NCI-H524 (cell line): ENCODE measurements around the gene MIX23.

ENCODE experiments used
- DNase-seq, 2 experiments: peaks; one replicate each; lab custom pipeline; 2025; lab: John Stamatoyannopoulos, UW

The MIX23 gene

DNA sequence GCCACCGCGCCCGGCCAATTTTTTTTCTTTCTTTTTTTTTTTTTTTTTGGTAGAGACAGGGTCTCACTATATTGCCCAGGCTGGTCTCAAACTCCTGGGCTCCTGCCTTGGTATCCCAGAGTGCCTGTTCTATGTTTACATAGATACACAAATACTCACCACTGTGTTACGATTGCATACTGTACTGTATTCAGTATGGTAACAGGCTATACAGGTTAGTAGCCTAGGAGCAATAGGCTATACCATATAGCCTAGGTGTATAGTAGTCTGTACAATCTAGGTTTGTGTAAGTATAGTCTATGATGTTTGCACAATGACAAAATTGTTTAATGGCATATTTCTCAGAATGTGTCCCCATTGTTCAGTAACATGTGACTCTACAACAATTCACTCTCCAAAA lies 31.4 kb downstream of the MIX23 start:
- DNase-seq, result no peak

DNA sequence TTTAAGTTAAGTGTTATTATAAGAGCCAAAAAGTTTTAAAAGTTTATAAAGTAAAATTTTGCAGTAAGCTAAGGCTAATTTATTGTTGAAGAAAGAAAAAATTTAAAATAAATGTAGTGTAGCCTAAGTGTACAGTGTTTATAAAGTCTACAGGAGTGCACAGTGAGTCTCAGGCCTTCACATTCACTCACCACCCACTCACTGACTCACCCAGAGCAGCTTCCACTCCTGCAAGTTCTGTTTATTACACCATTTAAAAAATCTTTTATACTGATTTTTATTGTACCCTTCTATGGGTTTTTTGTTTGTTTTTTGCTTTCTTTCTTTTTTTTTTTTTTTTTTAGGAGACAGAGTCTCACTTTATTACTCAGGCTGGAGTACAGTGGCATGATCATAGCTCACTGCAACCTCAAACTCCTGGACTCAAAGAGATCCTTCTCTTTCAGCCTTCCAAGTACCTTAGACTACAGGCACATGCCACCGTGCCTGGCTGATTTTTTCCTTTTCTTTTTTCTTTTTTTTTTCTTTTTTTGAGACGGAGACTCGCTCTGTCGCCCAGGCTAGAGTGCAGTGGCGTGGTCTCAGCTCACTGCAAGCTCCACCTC lies 32.1 kb downstream of the MIX23 start:
- DNase-seq, result no peak

DNA sequence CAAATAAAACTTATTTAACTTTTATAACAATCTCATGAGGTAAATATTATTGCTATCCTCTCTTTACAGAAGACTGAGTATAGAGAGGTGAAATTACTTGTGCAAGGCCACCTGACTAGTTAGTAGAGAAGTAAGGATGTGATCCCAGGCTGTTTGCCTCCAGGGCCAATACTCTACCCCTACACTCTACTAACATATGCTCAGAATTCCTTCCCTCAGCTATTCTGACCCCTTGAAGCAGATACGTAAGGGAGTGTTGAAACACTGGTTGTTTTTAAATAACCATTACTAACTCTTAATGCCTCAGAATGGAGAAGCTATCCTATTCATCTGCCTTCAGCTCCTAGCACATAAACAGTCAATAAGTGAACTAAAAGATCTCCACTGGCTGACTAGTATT lies 33.9 kb downstream of the MIX23 start:
- no peak for DNase-seq

DNA sequence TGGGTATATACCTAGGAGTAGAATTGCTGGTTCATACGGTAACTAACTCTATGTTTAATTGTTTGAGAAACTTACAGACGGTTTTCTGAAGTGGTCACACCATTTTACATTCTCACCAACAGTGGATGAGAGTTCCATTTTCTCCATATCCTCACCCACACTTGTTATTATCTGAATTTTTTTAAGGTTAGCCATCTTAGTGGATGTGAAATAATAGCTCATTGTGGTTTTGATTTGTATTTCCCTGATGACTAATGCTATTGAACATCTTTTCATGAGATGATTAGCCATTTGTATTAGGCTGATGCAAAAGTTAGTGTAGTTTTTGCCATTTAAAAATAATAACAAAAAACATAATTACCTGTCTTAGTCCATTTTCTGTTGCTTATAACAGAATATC lies 39.4 kb downstream of the MIX23 start:
- no peak for DNase-seq

DNA sequence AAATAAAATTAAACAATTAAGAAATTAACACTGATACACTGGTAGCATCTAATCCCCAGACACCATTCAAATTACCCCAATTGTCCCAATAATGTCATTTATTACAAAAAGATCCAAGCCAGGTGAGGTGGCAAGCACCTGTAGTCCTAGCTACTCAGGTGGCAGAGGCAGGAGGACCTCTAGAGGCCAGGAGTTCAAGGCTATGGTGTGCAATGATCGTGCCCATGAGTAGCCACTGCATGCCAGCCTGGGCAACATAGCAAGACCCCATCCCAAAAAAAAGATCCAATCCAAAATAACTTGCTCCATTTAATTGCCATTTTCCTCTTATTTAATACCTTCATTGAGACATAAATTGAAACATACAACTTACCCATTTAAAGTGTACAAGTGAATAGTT lies 40.2 kb downstream of the MIX23 start:
- no peak for DNase-seq

DNA sequence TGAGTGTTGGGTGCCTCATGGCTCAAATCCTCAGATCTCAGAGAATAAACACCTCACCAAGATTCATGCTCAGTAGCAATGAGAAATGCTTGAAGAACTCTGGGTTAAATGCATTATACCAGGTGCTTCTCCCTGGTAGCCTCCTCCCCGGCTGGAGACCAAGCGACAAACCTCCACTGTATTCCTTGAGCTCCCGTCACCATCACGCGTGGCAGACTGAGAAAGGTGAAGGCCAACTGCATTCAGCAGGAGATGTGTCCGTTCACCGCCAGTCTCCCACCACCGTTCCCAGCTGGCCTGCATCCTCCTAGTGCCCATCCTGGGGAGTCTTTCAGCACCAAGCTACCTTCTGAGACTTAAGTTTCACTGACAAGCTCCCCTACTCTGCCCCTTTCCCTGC lies 50.5 kb downstream of the MIX23 start:
- no peak for DNase-seq

DNA sequence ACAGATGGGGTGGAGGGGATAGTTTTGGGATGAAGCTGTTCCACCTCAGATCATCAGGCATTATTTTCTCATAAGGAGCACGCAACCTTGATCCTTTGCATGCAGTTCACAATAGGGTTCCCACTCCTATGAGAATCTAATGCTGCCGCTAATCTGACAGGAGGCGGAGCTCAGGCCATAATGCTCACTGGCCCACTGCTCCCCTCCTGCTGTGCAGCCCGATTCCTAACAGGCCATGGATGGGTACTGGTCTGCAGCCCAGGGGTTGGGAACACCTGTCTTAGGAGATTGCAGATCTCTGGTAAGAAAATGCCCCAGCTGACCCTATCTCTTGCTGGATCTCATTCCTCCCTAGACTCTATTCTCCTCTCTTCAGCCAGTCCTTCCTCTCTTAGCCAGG lies 51.1 kb downstream of the MIX23 start:
- DNase-seq, result no peak

DNA sequence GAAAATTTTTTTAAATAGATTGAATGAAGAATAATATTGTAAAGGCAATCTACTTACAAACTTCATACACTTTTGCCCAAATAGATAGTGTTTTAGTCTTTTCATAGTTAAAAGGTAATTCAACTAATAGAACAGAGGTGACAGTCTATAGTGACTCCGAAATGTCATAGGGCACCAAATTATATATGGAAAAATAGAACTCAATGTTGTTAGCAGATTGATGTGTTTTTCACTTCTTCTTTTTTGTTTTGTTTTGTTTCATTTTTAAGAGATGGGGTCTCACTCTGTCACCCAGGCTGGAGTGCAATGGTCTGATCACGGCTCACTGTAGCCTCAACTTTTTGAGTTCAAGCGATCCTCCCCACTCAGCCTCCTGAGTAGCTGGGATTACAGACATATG lies 57.3 kb downstream of the MIX23 start:
- no peak for DNase-seq

GRCh38 chr3:122324871-122325323 lies 58.1 kb downstream of the MIX23 start, which contains the start of gene CSTA:
Gene CSTA (plus strand): TSS chr3:122325248. CDS start chr3:122325293, 45 bp downstream.
- no peak for DNase-seq

- no peak for DNase-seq
Measured at GRCh38 chr3:122322095-122323075, 60.6 kb downstream of the MIX23 start.

GRCh38 chr3:122318620-122319019 lies 64.4 kb downstream of the MIX23 start:
- no peak for DNase-seq

GRCh38 chr3:122316368-122316767 lies 66.7 kb downstream of the MIX23 start:
- no peak for DNase-seq

GRCh38 chr3:122315619-122316018 lies 67.4 kb downstream of the MIX23 start:
- no peak for DNase-seq

GRCh38 chr3:122314228-122314876 lies 68.7 kb downstream of the MIX23 start:
- DNase-seq, result no peak

GRCh38 chr3:122313281-122313680 lies 69.8 kb downstream of the MIX23 start:
- DNase-seq, result no peak

DNA sequence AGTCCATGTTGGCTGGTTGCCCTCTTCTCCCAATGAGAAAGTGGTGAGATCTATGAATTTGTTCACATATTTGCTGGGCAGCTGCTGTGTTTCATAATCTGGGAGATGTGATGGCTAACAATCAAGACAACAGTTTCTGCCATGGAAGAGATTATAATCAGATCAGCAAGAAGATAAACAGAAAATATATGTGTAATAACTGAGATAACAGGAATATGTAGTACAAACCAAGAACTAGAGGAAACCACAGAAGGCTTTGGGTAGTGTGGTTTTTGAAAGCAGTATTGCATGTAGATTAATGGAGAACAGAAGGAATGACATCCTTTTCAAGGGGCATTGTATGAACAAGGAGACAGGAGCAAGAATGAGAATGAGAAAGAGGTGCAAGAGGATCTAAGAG lies 70.2 kb downstream of the MIX23 start:
- no peak for DNase-seq

DNA sequence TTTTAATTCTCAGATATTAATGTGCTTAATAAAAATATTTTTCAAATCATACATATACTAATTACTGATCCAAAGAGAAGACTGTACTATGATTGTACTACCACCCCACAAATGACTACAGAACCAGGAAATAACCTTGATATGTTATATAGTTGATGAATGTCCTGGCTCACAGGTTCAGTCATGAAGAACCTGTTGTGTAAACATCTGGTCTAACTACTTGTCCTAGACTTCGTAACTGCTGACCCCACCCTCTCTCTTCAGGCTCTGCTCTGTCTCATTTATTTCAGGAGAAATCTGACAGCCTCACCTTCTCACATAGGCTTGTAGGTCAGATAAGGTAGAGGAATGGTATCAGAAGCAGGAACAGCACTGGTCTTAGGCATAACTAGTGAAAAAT lies 72.7 kb downstream of the MIX23 start:
- no peak for DNase-seq
